Cortex of kidney (tissue), 1 donor: ENCODE results near the gene KRT15.

ENCODE experiments used
- DNase-seq: peaks from one replicate; lab custom pipeline; 2025; lab: John Stamatoyannopoulos, UW

Gene KRT15

DNA sequence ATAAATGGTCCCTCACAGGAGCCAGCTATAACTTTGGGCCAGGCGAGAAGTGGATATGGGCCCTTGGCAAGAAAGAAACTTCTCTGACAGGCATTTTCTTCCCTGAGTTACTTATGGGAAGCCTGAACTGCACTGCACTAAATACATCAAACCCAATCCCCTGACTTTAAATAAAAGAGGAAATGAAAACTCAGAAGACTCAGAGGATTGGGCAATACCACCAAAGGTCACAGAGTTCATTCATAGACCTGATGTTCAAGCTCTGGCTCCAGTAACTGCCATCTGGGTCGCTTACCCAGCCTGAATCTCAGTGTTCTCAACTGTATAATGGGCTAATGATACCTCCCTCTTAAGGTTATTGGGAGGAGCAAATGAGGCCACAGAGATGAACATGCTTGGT lies 38.6 kb downstream of the KRT15 start:
- DNase-seq = no peak

DNA sequence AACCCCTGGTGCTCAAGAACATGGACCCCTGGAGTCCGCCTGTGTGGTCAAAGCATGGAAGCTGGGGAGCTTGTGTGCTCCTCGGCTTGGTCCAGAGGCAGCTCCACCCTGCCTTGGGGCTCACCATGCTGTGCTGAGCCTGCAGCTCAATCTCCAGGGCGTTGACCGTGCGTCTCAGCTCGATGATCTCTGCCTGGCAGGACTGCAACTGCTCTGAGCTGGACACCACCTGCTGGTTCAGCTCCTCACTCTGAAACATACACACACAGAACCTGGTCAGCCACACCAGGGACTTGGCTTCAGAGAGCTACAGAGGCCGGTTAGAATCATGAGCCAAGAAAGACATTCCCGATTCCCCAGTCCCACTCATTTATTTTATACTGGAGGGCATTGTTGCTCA lies 40.5 kb downstream of the KRT15 start:
- no peak for DNase-seq

DNA sequence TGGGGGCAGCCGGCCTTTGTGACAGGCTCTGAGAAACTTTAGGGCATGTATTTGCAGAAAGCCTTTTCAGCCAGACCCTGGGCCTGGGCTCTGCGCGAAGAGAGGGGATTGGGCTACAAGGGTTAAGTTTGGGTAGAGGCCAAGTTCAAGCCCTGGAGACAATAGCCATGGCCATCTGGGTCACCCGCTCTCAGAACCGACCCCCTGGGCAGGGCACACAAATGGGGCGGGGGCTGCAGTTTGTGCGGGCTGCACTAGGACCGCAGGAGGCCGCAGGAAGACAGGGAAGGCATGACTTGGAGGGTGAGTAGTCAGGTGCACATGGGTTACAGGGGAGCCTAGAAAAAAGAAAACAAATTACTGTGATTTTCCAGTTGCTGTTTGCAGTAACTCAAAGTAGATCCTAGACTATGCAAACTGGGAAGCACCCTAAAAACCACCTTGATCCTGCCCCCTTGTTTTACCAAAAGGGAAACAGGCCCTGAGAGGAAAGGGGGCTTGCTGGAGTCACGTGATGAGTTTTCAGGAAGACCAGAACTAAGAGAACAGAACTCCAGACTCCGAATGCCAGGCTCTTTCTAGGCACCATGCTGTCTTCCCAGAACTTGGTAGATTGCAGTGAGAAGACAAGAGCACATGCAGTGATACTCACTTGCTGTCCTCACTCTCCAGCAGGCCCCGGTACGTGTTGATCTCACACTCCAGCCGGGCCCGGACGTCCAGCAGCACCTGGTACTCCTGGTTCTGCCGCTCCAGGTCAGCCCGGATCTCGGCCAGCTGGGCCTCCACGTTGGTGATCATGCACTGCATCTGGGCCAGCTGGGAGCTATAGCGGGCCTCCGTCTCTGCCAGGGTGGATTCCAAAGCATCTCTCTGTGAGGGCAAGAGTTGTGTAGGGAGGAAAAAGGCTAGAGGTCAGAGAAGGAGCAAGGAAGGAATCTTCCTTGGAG lies 41.5 kb downstream of the KRT15 start:
- DNase-seq = no peak

DNA sequence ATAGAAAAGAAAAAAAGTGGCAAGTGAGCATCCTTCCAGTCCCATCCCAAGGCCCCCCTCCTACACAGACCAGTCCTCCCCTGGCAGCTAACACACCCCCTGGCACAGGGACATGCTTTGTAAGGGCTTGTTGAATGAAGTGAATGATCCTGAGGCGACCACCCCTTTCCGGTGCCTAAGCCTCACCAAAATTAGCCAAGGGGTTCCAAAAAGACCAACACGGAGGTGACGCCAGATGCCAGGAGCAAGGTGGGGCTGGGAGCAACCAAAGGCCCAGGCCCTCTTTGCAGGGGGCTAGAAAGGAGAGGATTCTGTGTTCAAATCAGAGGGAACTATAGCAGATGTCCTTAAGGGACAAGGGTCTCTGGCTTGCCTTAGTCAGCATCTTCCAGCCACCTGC lies 43.3 kb downstream of the KRT15 start:
- no peak for DNase-seq

- DNase-seq = no peak
These were observed 43.8 kb downstream of the KRT15 start for GRCh38 chr17:41474863-41475262.

DNA sequence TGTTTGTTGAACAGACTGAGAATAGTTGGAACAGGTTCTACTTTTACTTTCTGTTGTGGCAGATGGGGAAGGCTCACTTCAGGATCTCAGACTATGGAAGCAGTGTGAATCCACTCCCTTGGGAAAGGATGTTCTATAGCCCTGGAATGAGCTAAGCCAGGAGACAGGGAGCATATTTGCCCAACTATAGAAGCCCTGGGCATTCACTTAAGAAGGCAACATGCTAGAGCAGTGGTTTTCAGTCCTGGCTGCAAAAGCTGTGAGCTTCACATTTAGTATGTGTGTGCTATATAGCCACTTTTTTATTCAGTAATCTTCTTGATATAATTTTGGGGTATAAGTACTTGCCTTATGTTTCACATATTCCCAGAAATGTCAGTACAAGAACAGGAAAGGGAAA lies 50.3 kb downstream of the KRT15 start:
- DNase-seq = no peak

DNA sequence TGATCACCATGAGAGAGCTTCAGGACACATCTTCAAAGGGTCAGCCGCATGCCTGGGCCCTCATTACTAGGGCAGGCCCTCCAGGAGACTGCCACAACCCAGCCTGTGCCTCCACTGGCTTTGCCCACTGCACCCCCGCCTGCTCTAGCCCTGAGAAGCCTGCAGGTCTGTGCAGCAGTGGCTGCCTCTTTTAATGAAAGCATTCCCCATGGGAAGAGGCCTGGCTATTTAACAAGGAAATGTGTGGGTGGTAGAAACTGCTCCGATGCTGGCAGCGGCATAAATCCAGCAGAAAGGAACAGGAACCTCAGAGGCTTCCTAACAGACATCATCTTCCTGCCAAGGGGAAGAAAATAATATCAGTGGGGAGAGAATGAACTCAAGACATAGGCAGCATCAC lies 51.1 kb downstream of the KRT15 start:
- no peak for DNase-seq

DNA sequence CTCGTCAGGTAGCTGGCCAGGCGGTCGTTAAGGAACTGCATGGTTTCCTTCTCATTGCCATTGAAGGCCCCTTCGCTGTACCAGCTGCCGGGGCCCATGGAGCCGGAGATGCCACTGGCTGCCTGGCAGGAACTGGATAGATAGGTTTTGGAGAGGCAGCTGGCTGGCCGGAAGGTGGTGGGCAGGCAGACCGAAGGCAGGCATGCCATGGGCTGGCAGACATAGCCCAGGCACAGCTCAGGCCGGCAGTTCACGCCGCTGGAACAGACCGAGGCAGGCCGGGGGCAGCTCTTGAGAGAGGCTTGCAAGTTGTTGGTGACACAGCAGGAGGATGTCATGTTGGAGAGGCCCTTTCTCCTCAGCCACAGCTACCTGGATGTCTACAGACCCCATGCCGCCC lies 51.7 kb downstream of the KRT15 start, which contains the start of gene KRT32:
Gene KRT32 (minus strand): TSS at position 399 of the 400 bp plus-strand sequence. CDS start 61 bp downstream, at position 338.
- DNase-seq = no peak

DNA sequence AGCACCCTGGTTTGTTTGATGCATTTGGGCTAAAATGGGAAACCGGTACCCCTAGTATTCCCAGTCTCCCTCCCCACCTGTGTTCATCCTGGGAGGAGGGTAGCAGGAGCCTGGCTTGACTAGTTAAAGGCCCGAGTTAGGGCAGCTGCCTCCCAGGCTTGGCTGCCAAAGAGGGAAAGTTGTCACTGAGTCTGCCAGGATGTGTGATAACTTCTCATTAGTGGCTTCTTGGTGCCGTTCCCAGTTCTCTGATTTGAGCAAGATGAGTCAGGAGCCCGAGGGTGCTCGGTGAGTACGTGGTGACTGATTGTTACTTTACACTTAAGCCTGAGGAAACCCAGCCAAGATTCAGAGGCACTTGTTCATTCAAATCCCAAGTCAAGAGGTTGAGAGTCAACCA lies 54.0 kb downstream of the KRT15 start:
- DNase-seq = no peak

GRCh38 chr17:41464173-41464572 lies 54.5 kb downstream of the KRT15 start:
- DNase-seq = no peak

DNA sequence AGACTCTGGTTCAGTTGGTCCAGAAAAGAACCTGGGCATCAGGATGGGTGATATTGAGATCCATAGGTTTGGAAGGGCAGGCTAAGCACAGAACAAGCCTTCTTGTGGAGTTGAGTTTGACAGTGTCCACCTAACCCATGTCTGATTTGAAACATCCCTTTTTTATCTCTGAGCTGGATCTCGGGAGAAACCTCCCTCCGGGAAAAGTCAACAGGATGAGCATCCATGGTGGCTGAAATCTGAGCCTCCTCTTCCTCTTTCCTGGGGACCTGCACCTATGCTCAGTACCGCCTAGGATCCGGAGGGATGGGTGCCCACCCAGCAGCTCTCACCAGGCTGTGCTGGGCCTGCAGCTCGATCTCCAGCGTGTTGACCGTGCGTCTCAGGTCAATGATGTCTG lies 54.9 kb downstream of the KRT15 start:
- DNase-seq = no peak
